ENCODE results near the gene HINT1.

DNA sequence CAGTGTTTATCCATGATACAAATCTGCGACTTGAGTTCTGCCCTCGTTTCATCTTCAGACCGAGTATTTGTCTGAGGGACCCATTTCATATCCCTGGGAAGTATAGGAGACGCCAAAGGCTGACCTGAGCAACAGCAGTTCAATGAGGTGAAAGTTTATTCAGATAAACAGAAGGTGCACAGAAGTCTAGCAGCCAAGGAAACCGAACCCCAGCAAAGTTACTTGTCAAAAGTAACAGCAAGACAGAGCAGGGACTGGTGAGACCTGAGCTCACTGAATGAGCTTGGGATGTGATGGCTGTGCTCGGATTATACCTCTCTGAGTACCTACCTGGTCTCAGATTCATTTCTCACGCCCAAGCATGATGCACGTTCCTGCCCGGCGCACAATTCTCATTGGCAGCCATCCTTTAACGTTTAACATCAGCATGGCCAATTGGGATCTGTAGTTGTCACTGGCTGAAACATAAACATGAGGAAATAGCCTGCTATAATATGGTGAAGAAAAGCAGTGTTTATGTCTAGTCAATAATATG, 6.3 kb upstream of the HINT1 start:
- TF ChIP-seq POLR2A (IDR thresholded peaks at IDR 0.05; ENCODE audit: low read length) = no peak
- no peak for TF ChIP-seq GATA1 (IDR thresholded peaks at IDR 0.05; ENCODE audit: low read depth, low read length)
